ENCODE results near the gene FABP6.

GRCh38 chr5:160210606-160211005 is 18.7 kb upstream of the FABP6 start:
- TF ChIP-seq, protein P1, sequence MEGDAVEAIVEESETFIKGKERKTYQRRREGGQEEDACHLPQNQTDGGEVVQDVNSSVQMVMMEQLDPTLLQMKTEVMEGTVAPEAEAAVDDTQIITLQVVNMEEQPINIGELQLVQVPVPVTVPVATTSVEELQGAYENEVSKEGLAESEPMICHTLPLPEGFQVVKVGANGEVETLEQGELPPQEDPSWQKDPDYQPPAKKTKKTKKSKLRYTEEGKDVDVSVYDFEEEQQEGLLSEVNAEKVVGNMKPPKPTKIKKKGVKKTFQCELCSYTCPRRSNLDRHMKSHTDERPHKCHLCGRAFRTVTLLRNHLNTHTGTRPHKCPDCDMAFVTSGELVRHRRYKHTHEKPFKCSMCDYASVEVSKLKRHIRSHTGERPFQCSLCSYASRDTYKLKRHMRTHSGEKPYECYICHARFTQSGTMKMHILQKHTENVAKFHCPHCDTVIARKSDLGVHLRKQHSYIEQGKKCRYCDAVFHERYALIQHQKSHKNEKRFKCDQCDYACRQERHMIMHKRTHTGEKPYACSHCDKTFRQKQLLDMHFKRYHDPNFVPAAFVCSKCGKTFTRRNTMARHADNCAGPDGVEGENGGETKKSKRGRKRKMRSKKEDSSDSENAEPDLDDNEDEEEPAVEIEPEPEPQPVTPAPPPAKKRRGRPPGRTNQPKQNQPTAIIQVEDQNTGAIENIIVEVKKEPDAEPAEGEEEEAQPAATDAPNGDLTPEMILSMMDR (IDR thresholded peaks at IDR 0.05), result no peak
- TF ChIP-seq POLR2A (IDR thresholded peaks at IDR 0.05), result no peak
